Measurements from ENCODE around the gene KCNAB1.
A peak's percentile ranks its signal among the peaks of the same experiment; 100 is the strongest.
"Not testable (repeated sequence)": the region's sequence is repeated elsewhere in the genome, so short reads cannot be mapped to it uniquely, and the experiment has no call there.

Gene KCNAB1

DNA sequence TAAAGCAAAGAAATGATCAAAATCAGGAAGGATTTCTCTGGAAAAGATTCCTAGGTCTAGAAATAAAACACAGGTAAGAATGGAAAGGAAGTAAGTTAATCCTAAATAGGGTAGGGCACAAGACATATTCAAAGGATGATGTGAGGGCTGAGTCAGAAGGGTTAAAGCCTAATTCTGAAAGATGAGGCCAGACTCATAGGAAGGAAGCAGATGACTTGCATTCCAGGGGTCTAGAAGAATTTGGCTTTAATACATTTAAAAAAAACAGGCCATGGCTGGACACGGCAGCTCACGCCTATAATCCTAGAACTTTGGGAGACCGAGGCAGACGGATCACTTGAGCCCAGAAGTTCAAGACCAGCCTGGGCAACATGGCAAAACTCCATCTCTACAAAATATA lies 431.4 kb downstream of the KCNAB1 start:
- DNase-seq: no peak

DNA sequence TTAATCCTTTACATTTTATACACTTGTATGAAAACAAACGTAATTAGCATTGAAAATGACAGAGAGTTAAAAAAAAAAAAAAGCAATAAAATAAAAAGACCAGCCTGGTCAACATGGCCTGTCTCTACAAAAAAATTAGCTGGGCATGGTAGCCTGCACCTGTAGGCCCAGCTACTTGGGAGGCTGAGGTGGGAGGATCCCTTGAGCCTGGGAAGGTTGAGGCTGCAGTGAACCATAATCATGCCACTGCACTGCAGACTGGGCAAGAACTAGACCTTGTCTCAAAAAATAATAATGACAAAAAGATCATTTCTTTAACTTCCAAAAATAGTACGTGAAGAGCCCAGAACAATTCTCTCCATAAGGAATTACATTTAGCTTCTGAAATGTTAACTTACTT lies 432.6 kb downstream of the KCNAB1 start:
- no peak for DNase-seq

GRCh38 chr3:156553705-156554356 lies 433.5 kb downstream of the KCNAB1 start:
- no peak for DNase-seq

DNA sequence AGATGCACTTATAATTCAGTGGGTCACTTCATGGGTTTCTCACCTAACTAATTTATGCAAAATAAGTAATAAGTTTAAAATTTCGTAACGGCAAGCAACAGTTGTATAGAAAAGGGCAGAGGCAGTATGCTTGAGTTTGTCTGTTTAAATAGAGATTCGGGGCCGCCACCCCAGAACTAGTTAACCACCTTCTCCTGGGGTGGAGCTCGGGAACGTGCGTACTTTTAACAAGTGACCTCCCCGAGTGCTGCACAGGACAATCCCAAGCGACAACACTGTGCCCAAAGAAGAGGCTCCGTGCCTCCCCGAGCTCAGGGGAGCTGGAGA lies 434.1 kb downstream of the KCNAB1 start:
- no peak for DNase-seq

DNA sequence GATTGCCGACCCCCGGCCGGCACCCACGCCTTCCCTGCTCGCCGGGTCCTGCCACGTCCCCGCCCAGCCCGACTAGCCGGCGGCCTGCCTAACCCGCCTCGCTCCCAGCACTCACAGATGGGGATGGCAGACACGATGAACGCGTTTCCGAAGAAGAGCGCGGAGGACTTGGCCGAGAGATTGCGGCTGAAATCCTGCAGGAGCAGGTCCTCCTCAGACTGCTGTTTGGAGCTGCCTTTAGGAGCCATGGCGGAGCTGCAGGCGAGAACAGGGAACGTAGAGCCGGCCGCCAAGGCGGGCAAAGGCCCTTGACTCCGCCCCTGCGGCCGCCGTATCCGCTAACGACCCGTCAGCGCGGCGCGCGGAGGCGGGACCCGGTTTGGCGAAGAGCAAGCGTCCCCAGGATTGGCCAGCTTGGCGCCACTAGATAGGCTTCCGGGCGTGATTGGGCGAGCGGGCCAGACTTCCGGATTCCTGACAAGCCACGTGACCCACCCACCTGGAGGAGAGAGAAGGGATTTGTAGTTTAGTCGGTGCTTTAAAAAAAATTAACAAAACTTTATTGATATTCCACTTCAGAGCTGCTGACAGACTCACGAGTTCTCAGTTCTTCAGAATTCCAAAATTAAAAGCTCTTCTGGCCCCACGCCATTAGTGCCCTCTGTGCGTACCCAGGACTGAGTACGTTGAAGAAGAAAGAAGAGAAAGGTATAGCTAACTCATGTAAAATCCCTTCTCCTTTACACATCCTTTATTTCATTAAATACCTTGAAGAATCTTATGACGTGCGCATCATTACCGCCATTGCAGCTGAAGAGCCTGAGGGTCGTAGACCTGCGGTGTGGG lies 434.7 kb downstream of the KCNAB1 start, which contains the start of gene SSR3:
TSS of gene SSR3 (minus strand) at position 276 of the 846 bp plus-strand sequence. CDS start at position 248, 28 bp downstream.
- DNase-seq: peak; percentile 99

- no peak for DNase-seq
Observed at GRCh38 chr3:156558389-156558788, 438.0 kb downstream of the KCNAB1 start.

DNA sequence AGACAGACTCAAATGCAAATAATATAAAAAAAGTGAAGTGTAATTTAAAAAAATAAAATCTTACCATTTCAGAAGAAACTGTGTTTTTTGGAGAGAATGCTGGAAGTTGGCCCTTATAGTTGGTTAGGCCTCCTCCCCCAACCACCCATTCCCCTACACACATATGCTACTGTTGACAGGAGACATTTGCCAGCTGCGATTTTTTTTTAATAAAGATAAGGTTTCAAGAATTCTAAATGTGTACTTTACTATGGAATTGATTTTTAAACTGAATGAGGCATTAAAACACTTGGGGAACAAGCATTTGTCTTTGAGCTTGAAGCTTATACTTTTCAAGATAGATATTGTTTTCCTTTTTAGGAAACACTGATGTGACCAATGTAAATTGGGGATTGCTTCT lies 438.9 kb downstream of the KCNAB1 start:
- DNase-seq: no peak

GRCh38 chr3:156561533-156561932 lies 441.2 kb downstream of the KCNAB1 start:
- DNase-seq: no peak

DNA sequence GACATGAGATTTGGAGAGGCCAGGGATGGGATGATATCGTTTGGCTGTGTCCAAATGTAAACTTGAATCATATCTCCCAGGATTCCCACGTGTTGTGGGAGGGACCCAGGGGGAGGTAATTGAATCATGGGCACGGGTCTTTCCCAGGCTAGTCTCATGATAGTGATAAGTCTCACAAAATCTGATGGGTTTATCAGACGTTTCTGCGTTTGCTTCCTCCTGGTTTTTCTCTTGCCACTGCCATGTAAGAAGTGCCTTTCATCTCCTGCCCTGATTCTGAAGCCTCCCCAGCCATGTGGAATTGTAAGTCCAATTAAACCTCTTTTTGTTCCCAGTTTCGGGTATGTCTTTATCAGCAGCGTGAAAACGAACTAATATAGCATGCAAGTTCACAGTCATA lies 442.1 kb downstream of the KCNAB1 start:
- not testable (repeated sequence) for DNase-seq

GRCh38 chr3:156563900-156564682 lies 443.7 kb downstream of the KCNAB1 start:
- DNase-seq: no peak

DNA sequence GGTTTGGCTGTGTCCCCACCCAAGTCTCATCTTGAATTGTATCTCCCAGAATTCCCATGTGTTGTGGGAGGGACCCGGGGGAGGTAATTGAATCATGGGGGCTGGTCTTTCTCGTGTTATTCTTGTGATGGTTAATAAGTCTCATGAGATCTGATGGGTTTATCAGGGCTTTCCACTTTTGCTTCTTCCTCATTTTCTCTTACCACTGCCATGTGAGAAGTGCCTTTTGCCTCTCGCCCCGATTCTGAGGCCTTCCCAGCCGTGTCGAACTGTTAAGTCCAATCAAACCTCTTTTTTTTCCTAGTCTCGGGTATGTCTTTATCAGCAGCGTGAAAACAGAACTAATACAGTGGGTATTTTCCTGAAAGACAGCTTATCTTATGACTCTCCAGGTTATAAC lies 448.6 kb downstream of the KCNAB1 start:
- not testable (repeated sequence) for DNase-seq

DNA sequence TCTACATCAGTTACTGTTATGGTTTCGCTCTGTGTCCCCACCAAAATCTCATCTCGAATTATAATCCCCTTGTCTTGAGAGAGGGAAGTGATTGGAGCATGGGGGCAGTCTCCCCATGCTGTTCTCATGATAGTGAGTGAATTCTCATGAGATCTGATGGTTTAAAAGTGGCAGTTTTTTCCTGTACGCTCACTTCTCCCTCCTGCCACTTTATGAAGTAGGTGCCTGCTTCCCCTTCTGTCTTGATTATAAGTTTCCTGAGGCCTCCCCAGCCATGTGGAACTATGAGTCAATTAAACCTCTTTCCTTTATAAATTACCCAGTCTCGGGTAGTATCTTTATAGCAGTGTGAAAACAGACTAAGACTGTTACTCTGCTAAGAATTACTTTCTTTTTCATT lies 449.5 kb downstream of the KCNAB1 start:
- not testable (repeated sequence) for DNase-seq

DNA sequence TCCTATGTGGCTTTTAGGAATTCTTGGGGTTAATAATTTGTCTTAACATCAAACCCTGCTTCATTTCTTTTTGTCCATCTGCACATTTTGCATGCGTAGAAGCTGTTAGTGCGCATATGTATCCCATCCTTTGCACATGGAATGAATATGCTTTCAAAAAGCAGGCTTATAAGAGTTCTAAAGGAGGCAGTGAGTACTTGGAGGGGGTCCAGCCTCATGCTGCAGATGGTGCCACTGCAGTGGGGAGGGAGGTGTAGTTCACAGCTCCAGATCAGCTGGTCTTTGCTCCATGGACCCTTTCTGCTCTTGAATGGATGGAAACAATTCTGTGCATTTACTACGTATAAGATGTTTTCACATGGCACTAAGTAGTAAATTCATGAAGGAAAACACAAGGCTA lies 455.3 kb downstream of the KCNAB1 start:
- no peak for DNase-seq

DNA sequence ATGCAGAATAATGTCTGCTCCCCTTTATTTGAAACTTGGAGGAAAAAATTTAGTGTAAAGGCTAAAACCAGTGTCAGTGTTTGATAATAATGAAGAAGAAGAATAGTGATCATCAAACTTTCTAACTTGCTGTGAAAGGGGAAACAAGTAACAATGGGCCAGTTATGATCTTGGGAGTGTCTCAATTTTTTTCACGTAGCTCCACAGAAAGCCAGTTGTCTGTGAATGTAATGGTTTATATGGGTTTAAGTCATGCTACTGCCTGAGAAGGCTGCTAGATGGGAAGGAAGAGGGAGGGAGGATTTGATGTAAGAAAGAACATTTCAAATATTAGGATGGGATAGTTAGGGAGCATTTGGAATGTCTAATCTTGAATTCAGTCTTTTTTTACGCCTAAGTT lies 455.7 kb downstream of the KCNAB1 start:
- no peak for DNase-seq

DNA sequence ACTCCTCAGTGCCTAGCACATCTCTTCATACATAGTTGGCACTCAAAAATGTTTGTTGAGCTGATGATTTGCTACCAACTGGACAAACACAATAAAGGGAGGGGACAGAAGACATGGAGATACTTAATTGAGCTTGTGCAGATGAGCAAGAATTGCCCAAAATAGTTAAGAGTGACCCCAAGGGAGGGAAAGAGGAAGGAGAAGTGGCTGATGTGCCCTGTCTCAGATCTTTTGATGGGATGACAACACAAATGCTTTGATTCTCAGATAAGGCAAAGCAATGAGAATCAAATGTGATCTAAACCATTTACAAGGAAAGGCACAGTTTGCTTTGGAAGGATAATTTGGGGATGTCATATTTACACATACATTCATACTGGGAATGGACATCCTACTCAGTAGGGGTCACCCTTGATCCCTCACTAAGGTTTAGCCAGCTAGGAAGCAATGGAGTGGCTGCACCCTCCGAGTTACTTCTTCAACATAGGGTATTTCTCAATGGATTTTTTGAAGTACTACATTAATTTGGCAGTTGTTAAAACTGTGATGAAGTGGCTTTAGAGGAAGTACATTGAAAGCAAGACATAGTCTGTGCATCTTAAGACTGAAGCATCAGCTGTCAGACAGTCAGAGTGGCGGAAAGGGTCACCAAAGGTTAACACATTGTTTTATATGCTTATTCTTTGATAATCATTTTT lies 456.4 kb downstream of the KCNAB1 start:
- DNase-seq: no peak

DNA sequence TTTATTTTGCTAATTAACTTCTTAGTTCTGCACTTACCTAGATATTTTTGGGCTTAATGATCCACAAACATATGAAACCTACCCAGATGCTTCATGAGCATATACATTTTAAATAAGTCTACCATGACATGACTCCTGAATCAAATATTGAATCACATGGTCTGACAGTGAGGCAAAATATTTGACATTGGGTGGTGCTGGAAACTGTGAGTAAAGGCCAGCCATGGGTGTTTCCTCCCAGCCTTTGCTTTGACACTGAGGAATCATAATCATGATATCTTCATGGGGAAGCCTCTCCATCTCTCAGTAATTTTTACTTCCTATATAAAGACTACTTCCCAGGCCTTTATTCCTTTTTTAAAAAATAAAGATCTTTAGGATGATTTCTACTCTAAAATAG lies 457.4 kb downstream of the KCNAB1 start:
- DNase-seq: no peak

- DNase-seq: no peak
Observed at GRCh38 chr3:156579427-156579851, 459.1 kb downstream of the KCNAB1 start.

DNA sequence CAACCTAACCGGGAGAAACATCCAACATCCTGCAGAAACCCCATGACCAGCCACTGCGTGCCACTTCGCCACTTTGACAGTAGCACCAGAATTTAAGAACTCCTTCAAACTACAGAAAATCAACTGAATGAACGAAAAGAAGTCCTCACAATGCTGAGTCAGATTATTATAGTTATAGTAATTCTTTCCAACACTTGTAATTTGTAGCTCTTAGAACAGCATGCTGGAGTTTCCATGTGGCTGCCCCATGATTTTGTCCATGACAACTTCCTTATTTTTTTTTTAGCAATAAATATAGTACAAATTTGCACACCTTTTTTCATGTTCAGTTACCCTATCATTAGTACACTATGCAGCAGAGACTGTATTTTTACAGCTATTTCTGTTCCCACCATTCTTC lies 460.7 kb downstream of the KCNAB1 start:
- no peak for DNase-seq

- no peak for DNase-seq
Observed at GRCh38 chr3:156581954-156582353, 461.6 kb downstream of the KCNAB1 start.

DNA sequence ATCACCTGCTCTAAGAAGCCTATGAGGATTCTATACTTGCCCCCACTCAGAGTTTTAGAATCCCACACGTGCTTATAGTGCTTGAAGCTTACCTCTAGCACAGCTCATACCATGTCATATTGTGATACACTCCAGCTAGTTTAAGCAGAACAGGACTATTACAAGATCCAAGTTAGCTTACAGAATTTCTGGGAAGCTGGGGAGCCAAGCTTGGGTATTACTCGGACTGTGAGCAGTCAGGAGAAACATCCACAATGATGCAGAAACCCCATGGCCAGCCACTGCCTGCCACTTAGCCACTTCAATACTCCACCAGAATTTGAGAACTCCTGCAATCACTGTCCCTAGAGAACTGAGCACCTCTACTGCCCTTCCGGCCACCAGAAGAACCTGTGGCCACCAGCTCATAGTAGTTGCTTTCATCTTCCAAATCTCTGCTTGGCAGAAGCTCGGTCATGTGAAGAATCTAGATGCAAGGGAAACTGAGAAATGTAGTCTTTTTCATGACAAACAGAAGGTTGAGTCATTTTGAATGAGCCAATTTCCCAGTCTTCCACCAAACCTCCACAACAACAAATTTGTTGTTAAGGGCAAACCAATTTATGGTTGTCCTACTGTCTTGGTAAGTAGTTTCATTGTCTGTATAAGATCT lies 462.3 kb downstream of the KCNAB1 start:
- no peak for DNase-seq

- no peak for DNase-seq
Observed at GRCh38 chr3:156583469-156583868, 463.1 kb downstream of the KCNAB1 start.

Measured in stimulated activated CD4-positive, alpha-beta T cell treated with anti-CD3 and anti-CD28 coated beads, Interleukin-4, amount 100 ng/mL, for 24 hours (primary cell).